H1 (cell line): ENCODE measurements around the gene SPATA16. TPM values are rescaled to one million over a fixed set of nuclear protein-coding genes. Genes with fewer than 3 reads are reported as not detected.

Source experiments
- CTCF ChIA-PET: fragments of 300-600 bp; sonication (Branson Sonifier 250); formaldehyde crosslinking; loops from one replicate; lab custom pipeline; 2021; ENCODE audit not compliant: partially characterized antibody; lab: Charles Lee
- POLR2A ChIA-PET: fragments of 300-600 bp; sonication (Branson Sonifier 250); formaldehyde crosslinking; loops from one replicate; lab custom pipeline; 2021; ENCODE audit warnings: inconsistent platforms; ENCODE audit not compliant: partially characterized antibody; lab: Charles Lee
- DNase-seq, 2 experiments: peaks; one replicate each; pipeline versions ENCODE4 v3.0.0 to v3.0.0-alpha.2; 2010 to 2022; ENCODE audit warnings: low spot score in 2 of 2, low read depth in 1 of 2, mixed read lengths in 1 of 2
- FAIRE-seq: peaks from 2 replicates; lab custom pipeline; 2011; peaks lifted over from hg19 to GRCh38; lab: Jason Lieb, UNC
- H2AFZ ChIP-seq: 2 replicates; pipeline ENCODE4 v1.8.1; 2012; ENCODE audit warnings: low read length, inconsistent platforms
- H2AK5ac ChIP-seq: 2 replicates; pipeline ENCODE4 v1.6.1; 2013; ENCODE audit warnings: low read depth, low read length
- H2BK120ac ChIP-seq: replicated peaks from 2 replicates; pipeline ENCODE3; 2013; ENCODE audit warnings: low read depth, low read length, inconsistent platforms
- H2BK12ac ChIP-seq: 2 replicates; pipeline ENCODE4 v1.6.1; 2013; ENCODE audit warnings: low read depth, low read length
- H2BK15ac ChIP-seq: 2 replicates; pipeline ENCODE4 v1.6.1; 2013; ENCODE audit warnings: low read length
- H2BK20ac ChIP-seq: 2 replicates; pipeline ENCODE4 v1.6.1; 2013; ENCODE audit warnings: low read length
- H2BK5ac ChIP-seq: 2 replicates; pipeline ENCODE4 v1.6.1; 2013; ENCODE audit warnings: low read depth, low read length
- H3K14ac ChIP-seq: 2 replicates; pipeline ENCODE4 v1.6.1; 2013; ENCODE audit warnings: inconsistent platforms; ENCODE audit not compliant: insufficient read length
- H3K18ac ChIP-seq: 2 replicates; pipeline ENCODE4 v1.6.1; 2013; ENCODE audit warnings: low read length; ENCODE audit errors: extremely low read depth
- H3K23ac ChIP-seq: 2 replicates; pipeline ENCODE4 v1.6.1; 2013; ENCODE audit warnings: inconsistent platforms; ENCODE audit not compliant: insufficient read length
- H3K23me2 ChIP-seq: 2 replicates; pipeline ENCODE4 v1.6.1; 2013; ENCODE audit warnings: low read depth, low read length
- H3K27ac ChIP-seq: 2 replicates; pipeline ENCODE4 v1.6.1; 2011; ENCODE audit warnings: low read depth, low read length, inconsistent platforms
- H3K27me3 ChIP-seq, 4 experiments: replicated peaks in 1 of 4; 1 replicate in 1 of 4; 2 replicates in 3 of 4; pipeline versions ENCODE4 v1.6.1 to v1.8.1; 2011 to 2013; ENCODE audit warnings: low read length in 3 of 4, mild to moderate bottlenecking in 3 of 4, inconsistent platforms in 2 of 4, mixed read lengths in 2 of 4, moderate library complexity in 1 of 4; ENCODE audit not compliant: control insufficient read depth in 3 of 4, insufficient read depth in 3 of 4; ENCODE audit errors: extremely low read depth in 1 of 4
- H3K36me3 ChIP-seq, 4 experiments: 2 replicates each; pipeline versions ENCODE4 v1.6.1 to v1.8.1; 2011 to 2013; ENCODE audit warnings: mild to moderate bottlenecking in 4 of 4, low read length in 3 of 4, moderate library complexity in 2 of 4, control low read depth in 1 of 4, inconsistent platforms in 1 of 4; ENCODE audit not compliant: insufficient read depth in 4 of 4, control insufficient read depth in 2 of 4
- H3K4ac ChIP-seq: replicated peaks from 2 replicates; pipeline ENCODE3; 2013; ENCODE audit warnings: low read length, low read depth, mixed read lengths, inconsistent platforms; ENCODE audit not compliant: insufficient read length
- H3K4me1 ChIP-seq, 4 experiments: replicated peaks in 1 of 4; 1 replicate in 1 of 4; 2 replicates in 3 of 4; pipeline versions ENCODE4 v1.6.1 to v1.8.1; 2011 to 2013; ENCODE audit warnings: low read length in 3 of 4, inconsistent platforms in 2 of 4, mixed read lengths in 1 of 4; ENCODE audit not compliant: insufficient read depth in 4 of 4, control insufficient read depth in 3 of 4
- H3K4me2 ChIP-seq, 2 experiments: 2 replicates each; pipeline versions ENCODE4 v1.6.1 to v1.8.1; 2011 to 2013; ENCODE audit warnings: low read depth in 2 of 2, low read length in 2 of 2, control low read depth in 1 of 2, inconsistent platforms in 1 of 2, mild to moderate bottlenecking in 1 of 2; ENCODE audit not compliant: insufficient read depth in 1 of 2
- H3K4me3 ChIP-seq, 4 experiments: fragments of 200-600, 300-600 bp in 1 of 4; sonication (generic), shearing (Covaris generic), sonication (Bioruptor Twin) in 1 of 4; 2 replicates each; pipeline versions ENCODE4 v1.5.1 to v1.8.1; 2011 to 2016; ENCODE audit warnings: low read length in 4 of 4, low read depth in 3 of 4, control low read depth in 2 of 4, inconsistent platforms in 2 of 4, mild to moderate bottlenecking in 2 of 4, mixed read lengths in 1 of 4, moderate library complexity in 1 of 4; ENCODE audit not compliant: insufficient read depth in 2 of 4; ENCODE audit errors: extremely low read depth in 1 of 4
- H3K56ac ChIP-seq: replicated peaks from 2 replicates; pipeline ENCODE3; 2013; ENCODE audit warnings: low read depth, mild to moderate bottlenecking, mixed read lengths, low read length, inconsistent platforms; ENCODE audit not compliant: insufficient read length
- H3K79me1 ChIP-seq: 2 replicates; pipeline ENCODE4 v1.6.1; 2013; ENCODE audit warnings: low read depth, low read length, control low read depth
- H3K79me2 ChIP-seq, 2 experiments: 2 replicates each; pipeline versions ENCODE4 v1.6.1 to v1.8.1; 2012 to 2013; ENCODE audit warnings: low read length in 2 of 2, mild to moderate bottlenecking in 2 of 2, inconsistent platforms in 1 of 2; ENCODE audit not compliant: insufficient read depth in 2 of 2, control insufficient read depth in 1 of 2
- H3K9ac ChIP-seq, 4 experiments: replicated peaks in 1 of 4; 1 replicate in 1 of 4; 2 replicates in 3 of 4; pipeline versions ENCODE4 v1.6.1 to v1.8.1; 2011 to 2013; ENCODE audit warnings: low read depth in 3 of 4, low read length in 3 of 4, control low read depth in 2 of 4, mild to moderate bottlenecking in 2 of 4, moderate library complexity in 2 of 4, inconsistent platforms in 1 of 4; ENCODE audit errors: extremely low read depth in 1 of 4
- H3K9me3 ChIP-seq, 2 experiments: 2 replicates each; pipeline versions ENCODE4 v1.6.1 to v1.8.1; 2012 to 2013; ENCODE audit warnings: mild to moderate bottlenecking in 2 of 2, moderate library complexity in 2 of 2, control low read depth in 1 of 2, inconsistent platforms in 1 of 2, low read depth in 1 of 2, low read length in 1 of 2, mixed read lengths in 1 of 2; ENCODE audit not compliant: insufficient read depth in 2 of 2
- H4K20me1 ChIP-seq, 2 experiments: replicated peaks in 1 of 2; 2 replicates each; pipeline versions ENCODE3 to v1.8.1; 2011 to 2013; ENCODE audit warnings: inconsistent platforms in 2 of 2, low read length in 2 of 2, mild to moderate bottlenecking in 1 of 2; ENCODE audit not compliant: insufficient read depth in 2 of 2, control insufficient read depth in 1 of 2
- H4K5ac ChIP-seq: 2 replicates; pipeline ENCODE4 v1.6.1; 2013; ENCODE audit warnings: low read length, low read depth, mixed read lengths, inconsistent platforms; ENCODE audit not compliant: insufficient read length
- H4K8ac ChIP-seq: 2 replicates; pipeline ENCODE4 v1.8.0; 2013; ENCODE audit warnings: mild to moderate bottlenecking, moderate library complexity, low read length, inconsistent platforms; ENCODE audit not compliant: insufficient read depth; ENCODE audit errors: extremely low read depth
- H4K91ac ChIP-seq: replicated peaks from 2 replicates; pipeline ENCODE3; 2013; ENCODE audit warnings: low read length, mixed read lengths, inconsistent platforms; ENCODE audit not compliant: insufficient read length
- CEBPB ChIP-seq: IDR thresholded peaks from 2 replicates; pipeline ENCODE4 v1.6.1; 2012; ENCODE audit warnings: low read depth, low read length
- CHD1 ChIP-seq: IDR thresholded peaks from 2 replicates; pipeline ENCODE4 v1.6.1; 2012; ENCODE audit warnings: low read depth, low read length, improper control_type of control experiment
- HDAC2 ChIP-seq, 2 experiments: fragments of 300-600 bp in 1 of 2; sonication (generic) in 1 of 2; IDR thresholded peaks; 2 replicates each; pipeline ENCODE4 v1.6.1; 2011 to 2012; ENCODE audit warnings: low read depth in 2 of 2, low read length in 2 of 2, mild to moderate bottlenecking in 2 of 2, moderate library complexity in 2 of 2, borderline replicate concordance in 1 of 2, inconsistent platforms in 1 of 2
- KDM5A ChIP-seq: fragments of 200-600 bp; IDR thresholded peaks from 2 replicates; pipeline ENCODE4 v1.7.1; 2012; ENCODE audit warnings: mild to moderate bottlenecking, low read length, inconsistent platforms, mixed read lengths
- NRF1 ChIP-seq: IDR thresholded peaks from 2 replicates; pipeline ENCODE4 v1.6.1; 2011; ENCODE audit warnings: mild to moderate bottlenecking, low read depth, low read length, improper control_type of control experiment
- POU5F1 ChIP-seq: IDR thresholded peaks from 2 replicates; pipeline ENCODE4 v1.6.1; 2011; ENCODE audit warnings: low read depth, mild to moderate bottlenecking, low read length, moderate library complexity
- RBBP5 ChIP-seq: IDR thresholded peaks from 2 replicates; pipeline ENCODE4 v1.7.1; 2012; ENCODE audit warnings: low read depth, mild to moderate bottlenecking, inconsistent platforms, low read length, moderate library complexity, borderline replicate concordance
- TCF12 ChIP-seq: IDR thresholded peaks from 2 replicates; pipeline ENCODE4 v1.6.1; 2011; ENCODE audit warnings: low read depth, mild to moderate bottlenecking, low read length
- USF2 ChIP-seq: IDR thresholded peaks from 2 replicates; pipeline ENCODE4 v1.6.1; 2011; ENCODE audit warnings: low read length, improper control_type of control experiment
- WGBS, 2 experiments: shearing (Covaris generic) in 1 of 2; methylation state at CpG; one replicate each; pipeline versions ENCODE4 v1.1.6 to v1.1.7; 2013 to 2015; ENCODE audit warnings: low lambda C conversion rate in 2 of 2, mixed read lengths in 2 of 2, inconsistent platforms in 1 of 2, low coverage in 1 of 2, missing lambda C conversion rate in 1 of 2; ENCODE audit not compliant: insufficient replicate concordance in 2 of 2, insufficient coverage in 1 of 2, insufficient read length in 1 of 2; ENCODE audit errors: extremely low coverage in 1 of 2, missing lambda C conversion rate in 1 of 2; 5-methylcytosine and 5-hydroxymethylcytosine counted together
- polyA plus RNA-seq, 7 experiments: library from polyadenylated mRNA; depleted of rRNA in 3 of 7; stranded (reverse) in 5 of 7; unstranded in 2 of 7; fragments of >200 nt in 5 of 7; fragments of 200-250 nt in 2 of 7; gene quantifications; 1 replicate in 5 of 7; 2 replicates in 1 of 7; 4 replicates in 1 of 7; pipeline versions ENCODE4 v1.2.1 to v1.2.3, GENCODE V29; 2011 to 2013; ENCODE audit warnings: missing spikeins in 2 of 7, mixed read lengths in 2 of 7
- total RNA-seq: library from RNA; stranded (reverse); fragmentation: NEBNext Ultra II Directional; extraction: Animal tissue kit (Norgen Biotek cat#: 25700); gene quantifications from 2 replicates; pipeline ENCODE4 v1.2.1, GENCODE V29; 2021

Gene SPATA16
- total and polyA plus RNA-seq, 2 of the 8 experiments (the other 6 are each of a cell fraction or from before 2014, with no cell fraction given), result 0.05 to 2.7 TPM

- no peak overlapping the region for H3K4me3 ChIP-seq
- no peak overlapping the region for H2BK120ac ChIP-seq
- H2BK5ac ChIP-seq, result no peak overlapping the region
- no peak overlapping the region for H3K27ac ChIP-seq
- H2AFZ ChIP-seq, result peak overlapping the region; percentile 72; the same call in 1 of the 2 replicates
- WGBS, 2 experiments, result 96% methylated on average over 6 of the region's 6 CpGs; no CpG with 5 or more reads in 1 of the 2 experiments
- no peak overlapping the region for H3K14ac ChIP-seq
- ChIA-PET CTCF (interaction anchor here (0.8 to 3.1 kb wide), 5 partner anchors 12 to 363 kb away, joined by 3 to 19 read pairs (median 3); no protein-coding TSS in a partner anchor), POLR2A (no interaction called here)
- H3K23ac ChIP-seq, result no peak overlapping the region
- H2BK12ac ChIP-seq, result no peak overlapping the region
- peaks cover 0 to 6% (median 0%) of the 10 kb centered on the region in 4 experiments; a peak in 2 of 7 replicates for H3K4me1 ChIP-seq
- no peak overlapping the region for H2AK5ac ChIP-seq
- H3K56ac ChIP-seq, result no peak overlapping the region
- H4K91ac ChIP-seq, result no peak overlapping the region
- H3K18ac ChIP-seq, result 0 out of 2 replicates have a peak overlapping the region, but pooled peaks have one; percentile 48
- H3K79me2 ChIP-seq, result no peaks in the 10 kb centered on the region
- H2BK15ac ChIP-seq, result no peak overlapping the region
- no peak overlapping the region for H4K5ac ChIP-seq
- FAIRE-seq (no peak), DNase-seq (no peak)
- no peaks in the 10 kb centered on the region for H3K23me2 ChIP-seq
- no peaks in the 10 kb centered on the region for H4K20me1 ChIP-seq
- H2BK20ac ChIP-seq, result 0 out of 2 replicates have a peak overlapping the region, but pooled peaks have one; percentile 80
- no peak overlapping the region for H3K4ac ChIP-seq
- no peak overlapping the region for H3K4me2 ChIP-seq
- no peak overlapping the region; the same call in 1 of the 2 replicates for H4K8ac ChIP-seq
- H3K36me3 ChIP-seq, result no peaks in the 10 kb centered on the region
- no peaks in the 10 kb centered on the region for H3K79me1 ChIP-seq
- no peaks in the 10 kb centered on the region; a peak in 1 of 4 replicates for H3K9me3 ChIP-seq
- TF ChIP-seq KDM5A (no peak), CEBPB (no peak), TCF12 (no peak), CHD1 (no peak), RBBP5 (no peak), USF2 (no peak), POU5F1 (no peak), NRF1 (no peak), HDAC2 (IDR thresholded peaks at IDR 0.05; ENCODE audit: borderline replicate concordance in 1 of 2, low read depth in 2 of 2, low read length in 2 of 2) (no peak)
- H3K27me3 ChIP-seq, result no peaks in the 10 kb centered on the region
- no peak overlapping the region for H3K9ac ChIP-seq
These were observed 131.6 kb downstream of the SPATA16 start for GRCh38 chr3:173009410-173009809.
